A549 treated with AZD9567 at 1 μM for 4 hours (cell line): Measurements from ENCODE around the gene DNAJC18. TPM values are rescaled to one million over a fixed set of nuclear protein-coding genes. Genes with fewer than 3 reads are reported as not detected.

ENCODE experiments used
- total RNA-seq: library from RNA; stranded (reverse); fragments of 200-300 nt; extraction: Qiagen RNA extraction; gene quantifications from 5 replicates; pipeline ENCODE4 v1.2.3, GENCODE V29; 2022; ENCODE audit not compliant: insufficient read depth

The DNAJC18 gene
- total RNA-seq, result 5.7 to 9.2 TPM (median 8.6 TPM) in 5 replicates

DNA sequence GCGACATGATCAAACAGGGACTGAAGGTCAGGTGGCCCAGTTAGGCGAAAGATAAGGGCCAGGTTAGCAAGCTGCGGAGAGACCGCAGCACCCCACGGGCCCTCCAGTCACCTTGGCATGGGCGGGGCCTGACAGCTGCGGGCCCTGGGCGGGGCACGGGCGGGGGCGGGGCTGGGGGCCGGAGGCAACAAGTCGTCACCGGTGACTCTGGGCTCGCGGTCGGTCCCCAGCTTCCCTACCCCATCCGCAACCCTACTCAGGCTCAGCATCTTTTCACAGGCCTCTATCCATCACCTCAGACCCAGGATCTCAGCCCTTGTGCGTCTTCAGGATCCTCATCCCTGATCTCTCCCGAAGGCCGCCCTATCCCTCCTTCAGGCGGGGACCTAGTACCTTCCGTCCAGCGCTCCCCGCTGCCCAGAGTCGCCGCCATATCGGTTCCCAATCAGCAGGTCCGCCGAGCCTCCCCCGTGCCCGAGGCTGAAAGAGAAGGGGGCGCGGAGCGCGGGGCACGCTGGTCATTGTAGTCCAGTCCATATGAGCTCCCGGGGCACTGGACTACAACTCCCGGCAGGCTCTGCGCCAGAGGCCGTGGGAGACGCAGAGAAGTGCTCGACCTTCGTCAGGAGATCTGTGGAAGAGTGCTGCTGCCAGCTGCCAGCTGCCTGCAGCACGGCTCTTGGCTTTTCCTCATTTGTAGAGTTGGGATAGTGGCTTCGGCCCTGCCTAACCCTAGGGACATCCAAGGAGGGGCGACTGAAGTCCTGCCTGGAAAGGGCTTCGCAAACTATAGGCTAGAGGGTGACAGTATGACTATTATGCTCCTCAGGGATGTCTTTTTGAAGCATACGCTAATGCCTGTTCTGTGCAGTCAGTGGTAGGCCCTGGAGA, at the start of gene DNAJC18:
Gene DNAJC18 (minus strand): TSS at position 513 of the 891 bp plus-strand sequence. CDS start 80 bp downstream, at position 433.

DNA sequence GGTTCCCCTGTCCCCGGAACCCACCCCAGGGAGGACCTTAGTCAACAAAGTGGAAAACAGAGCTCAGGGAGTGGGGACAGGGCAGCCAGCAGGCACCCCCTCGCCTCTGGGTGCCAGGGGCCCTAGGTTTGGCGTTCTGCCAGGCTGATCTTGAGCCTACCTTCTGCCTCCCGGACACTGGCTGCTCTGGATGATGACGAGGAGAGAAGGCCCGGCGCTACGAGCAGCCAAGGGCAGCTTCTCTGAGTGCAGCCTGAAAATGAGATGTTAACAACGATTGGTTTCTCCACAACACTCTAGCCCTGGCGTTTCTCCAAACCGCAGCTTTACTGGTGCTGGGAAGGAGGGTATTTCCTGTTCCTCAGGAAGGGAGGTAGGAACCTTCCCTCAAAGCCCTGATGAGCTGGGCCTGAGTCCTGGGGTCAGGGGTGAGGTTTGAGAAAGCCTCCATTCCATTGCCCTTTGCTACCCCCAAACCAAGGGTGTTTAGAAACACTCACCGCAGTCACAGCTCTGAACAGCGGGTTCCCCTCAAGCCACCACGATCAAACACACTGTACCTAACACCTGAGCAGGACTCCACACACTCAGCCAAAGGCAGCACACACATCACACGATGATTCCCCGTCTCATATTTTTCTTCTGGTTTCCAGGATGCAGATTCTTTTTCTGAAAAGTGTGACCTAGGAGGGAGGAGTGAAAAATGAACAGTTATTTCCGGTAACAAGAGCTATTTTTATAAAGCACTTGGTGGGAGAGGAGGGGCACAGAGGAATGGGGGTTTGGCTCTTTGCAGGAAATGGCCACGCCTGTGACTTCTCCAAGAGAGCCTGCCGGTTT, 42.9 kb upstream of the DNAJC18 start, which contains the start of gene STING1:
Gene STING1 (minus strand): TSS at position 709 of the 840 bp plus-strand sequence. CDS start 1,054 bp downstream, outside the sequence.

DNA sequence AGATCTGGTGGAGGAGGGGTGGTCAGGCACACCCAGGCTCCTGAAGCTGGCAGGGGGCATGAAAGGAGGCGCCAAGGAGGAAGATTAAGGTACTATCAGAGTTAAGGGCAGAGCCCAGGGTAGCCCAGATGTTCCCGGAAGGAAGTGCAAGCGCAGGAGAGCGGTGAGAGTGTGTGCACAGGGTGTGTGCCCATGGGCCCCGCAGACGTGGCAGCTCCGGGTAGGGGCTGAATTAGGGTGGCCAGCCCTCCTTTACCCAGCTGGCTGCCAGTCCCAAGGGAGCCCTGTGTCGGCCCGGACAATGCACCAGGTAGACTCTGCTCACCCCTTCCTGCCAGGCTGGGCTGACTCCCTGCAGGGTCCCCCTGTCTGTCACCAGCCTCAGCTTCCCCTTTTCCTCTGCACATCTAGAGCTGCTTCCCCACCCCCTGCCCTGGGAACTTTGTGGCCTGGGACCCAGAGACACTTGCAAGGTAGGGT, 31.5 kb upstream of the DNAJC18 start, which contains the start of gene SMIM33:
Gene SMIM33 (plus strand): TSS at position 184 of the 480 bp plus-strand sequence. CDS start 118 bp downstream, at position 302.

DNA sequence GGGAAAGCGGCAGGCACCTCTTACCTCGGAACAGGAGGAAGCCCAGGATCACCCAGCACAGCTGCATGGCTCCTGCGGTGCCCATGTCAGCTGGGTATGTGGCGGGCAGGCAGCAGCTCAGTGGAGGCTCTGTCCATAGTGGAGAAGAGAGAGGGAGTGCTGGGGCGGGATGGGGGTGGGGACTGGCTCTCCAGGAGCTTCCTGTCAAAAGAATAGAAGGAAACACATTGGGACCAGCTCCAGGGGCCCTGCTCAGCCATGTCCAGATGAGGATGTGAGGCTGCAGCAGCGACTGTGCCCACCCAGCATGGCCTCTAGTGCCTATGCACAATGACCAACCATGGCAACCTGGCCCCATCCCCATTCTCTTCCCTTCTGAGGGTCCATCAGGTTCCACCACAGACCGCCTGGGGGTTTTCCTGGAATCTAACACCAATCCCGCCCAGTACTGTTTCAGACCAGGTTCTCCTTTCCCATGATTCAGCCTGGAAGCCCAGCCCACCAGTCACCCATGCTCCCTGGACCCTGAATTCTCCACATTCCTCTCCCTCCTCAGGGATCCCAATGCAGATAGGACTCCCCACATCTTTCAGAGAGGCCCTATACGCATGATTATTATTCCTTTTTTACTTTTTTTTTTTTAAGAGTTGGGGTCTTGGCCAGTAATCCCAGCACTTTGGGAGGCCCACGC, 23.4 kb upstream of the DNAJC18 start, which contains the start of gene ECSCR:
Gene ECSCR (minus strand): TSS at position 158 of the 691 bp plus-strand sequence. CDS start 73 bp downstream, at position 85.

DNA sequence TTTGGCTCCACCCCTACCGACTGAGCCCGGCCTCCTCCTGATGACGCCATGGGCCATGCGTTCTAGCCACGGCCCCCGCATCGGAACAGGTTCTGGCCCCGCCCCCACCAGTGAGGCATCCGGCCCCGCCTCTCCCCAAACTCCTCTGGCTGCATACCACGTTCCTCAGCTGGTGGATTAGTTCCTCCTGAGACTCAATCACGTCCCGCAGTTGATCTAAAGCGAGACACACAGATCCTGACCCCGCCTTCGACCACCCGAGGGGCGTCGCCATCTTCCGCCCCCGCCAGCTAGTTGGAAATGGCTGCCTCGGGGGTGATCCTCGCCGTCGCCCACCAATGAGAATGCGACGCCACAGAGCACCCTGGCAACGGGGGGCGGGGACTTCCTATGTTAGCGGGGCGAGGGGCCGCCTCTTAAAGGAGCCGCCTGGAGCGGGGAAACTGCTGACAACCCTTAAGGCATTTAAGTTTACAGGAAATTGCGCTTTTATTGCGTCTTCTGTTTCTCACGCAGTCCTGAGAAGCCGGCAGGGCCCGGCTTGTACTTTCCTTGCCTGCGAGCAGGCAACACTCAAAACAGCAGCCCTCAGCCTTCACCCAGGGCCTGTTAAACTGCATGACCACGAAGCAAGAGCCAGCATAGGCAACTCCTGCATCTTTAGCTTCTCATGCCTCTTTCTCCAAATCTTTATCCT, 35.4 kb downstream of the DNAJC18 start, which contains the start of gene SPATA24:
Gene SPATA24 (minus strand): TSS at position 303 of the 697 bp plus-strand sequence. CDS start 29 bp downstream, at position 274.

DNA sequence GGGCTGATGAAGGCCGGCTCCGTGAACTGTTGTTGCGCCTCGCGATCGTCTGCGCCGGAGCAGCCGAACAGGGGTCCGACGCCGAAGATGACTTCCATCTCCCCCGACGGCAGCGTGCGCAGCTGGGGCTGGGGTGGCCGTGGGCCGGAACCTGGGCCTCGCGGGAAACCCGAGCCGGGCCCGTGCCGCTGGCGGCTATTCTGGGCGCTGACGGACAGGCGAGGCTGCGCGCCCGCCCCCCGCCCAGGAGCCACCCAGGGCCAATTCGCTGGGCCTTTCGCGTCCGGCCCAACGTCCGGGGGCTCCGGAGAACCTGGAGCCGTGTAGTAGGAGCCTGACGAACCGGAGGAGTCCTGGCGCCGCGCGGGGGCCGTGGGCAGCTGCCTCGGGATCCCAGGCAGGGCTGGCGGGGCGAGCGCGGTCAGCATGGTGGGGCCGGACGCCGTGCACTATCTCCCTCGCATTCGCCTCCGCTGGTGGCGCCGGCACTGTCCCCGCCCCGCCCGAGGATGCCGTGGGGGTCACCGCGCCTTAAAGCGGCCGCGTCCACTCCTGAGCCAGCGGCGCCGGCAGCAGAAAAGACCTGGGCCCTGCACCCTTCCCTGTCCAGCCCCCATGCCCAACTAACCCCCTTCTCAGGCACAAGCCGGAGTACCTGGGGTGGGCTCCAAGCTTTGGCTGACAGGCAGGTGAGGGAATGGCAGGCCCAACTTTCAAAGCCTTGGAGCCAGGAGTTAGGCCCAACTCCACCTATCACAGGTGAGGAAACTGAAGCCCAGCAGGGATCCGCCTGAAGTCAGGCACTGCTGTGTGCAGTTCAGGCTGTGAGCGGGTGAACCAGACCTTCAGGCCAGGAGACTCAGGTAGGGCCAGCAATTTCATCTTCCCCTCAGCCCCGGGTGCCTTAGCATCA, 44.4 kb downstream of the DNAJC18 start, which contains the start of gene PROB1:
Gene PROB1 (minus strand): TSS at position 451 of the 913 bp plus-strand sequence. CDS start 23 bp downstream, at position 428.

DNA sequence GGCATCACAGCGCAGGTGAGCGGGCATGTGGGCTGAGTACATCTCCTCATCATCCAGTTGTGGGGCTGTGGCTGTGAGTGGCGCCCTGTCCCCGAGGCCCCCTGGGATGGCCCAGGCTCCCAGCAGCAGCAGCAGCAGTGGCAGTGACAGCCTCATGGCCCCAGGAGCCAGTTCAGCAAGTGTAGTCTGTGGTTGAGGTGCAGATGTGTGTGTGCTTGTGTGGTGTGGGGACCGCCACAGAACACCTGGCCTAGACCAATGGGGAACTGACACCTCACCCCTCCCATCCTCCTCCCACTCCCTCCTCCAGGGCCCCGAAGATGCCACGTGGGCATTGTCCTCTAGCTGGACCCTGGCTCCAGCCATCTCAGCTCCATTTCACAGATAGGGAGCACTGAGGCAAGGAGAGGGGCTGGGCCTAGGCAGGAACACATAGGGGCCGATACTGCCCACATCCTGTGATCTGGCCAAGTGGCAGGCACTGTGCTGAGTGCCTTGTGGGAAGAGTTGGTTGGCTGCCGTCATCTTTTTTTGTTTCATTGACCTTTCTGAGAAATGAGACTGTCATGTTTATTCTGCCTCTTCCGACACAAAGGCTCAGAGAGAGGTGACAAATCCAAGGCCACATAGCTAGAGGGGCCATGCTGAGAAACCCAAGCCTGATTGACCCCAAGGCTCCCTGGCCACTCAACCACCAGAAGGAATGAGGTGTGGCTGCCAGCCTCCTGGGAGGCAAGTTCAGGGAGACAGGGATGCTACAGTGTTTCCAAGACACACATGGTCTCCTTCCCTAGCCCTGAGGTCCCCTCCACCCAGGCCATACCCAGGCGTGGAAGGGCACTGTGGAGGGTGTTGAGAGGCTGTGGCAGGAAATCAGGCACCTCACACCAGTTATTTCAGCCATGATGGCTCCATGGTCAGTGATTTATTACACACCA, 49.4 kb downstream of the DNAJC18 start, which contains the start of gene MZB1:
Gene MZB1 (minus strand): TSS at position 213 of the 938 bp plus-strand sequence. CDS start 57 bp downstream, at position 156.

DNA sequence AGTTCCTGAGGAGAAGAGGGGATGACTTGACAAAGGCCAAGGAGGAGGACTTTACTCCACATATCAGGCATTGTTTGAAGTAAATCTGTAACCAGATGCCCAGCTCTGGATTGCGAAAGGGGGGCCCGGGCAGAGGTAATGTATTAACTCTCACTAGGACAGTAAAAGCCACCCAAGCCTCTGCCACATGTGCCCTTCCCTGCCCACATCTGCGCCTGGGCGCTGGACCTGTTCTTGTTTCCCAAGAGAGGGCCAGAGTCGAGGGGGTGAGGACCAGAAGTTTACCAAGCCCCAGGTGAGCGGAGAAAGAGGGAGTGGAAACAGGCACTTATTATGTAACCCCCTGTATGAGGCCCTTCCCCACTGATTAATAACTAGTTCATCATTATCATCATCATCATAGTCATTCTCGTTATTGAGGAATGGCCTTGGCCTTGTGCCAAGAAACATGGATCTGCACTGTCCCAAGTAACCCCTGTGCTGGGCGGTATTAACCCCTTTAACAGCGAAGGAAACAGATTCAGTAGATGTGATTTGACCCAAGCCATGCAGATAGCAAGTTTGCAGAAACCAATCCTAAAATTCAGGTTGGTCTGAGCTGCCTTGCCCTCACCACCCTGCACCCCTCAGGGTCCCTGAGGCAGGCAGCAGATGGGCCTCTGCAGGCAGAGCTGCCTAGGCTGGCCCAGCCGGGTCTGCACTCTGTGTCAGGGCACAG, 55.9 kb downstream of the DNAJC18 start, which contains the start of gene SLC23A1:
Gene SLC23A1 (minus strand): TSS at position 23 of the 718 bp plus-strand sequence. CDS start 44 bp downstream, outside the sequence.

Other genes with a start within 250 kb of the DNAJC18 start
- 23.6 to 30.9 TPM (median 24.8 TPM) in 5 replicates for gene SIL1, start 241.2 kb downstream of the DNAJC18 start, total RNA-seq
- gene MATR3, start 145.8 kb downstream of the DNAJC18 start, total RNA-seq, result 136 to 195 TPM (median 189 TPM) in 5 replicates
- 81.4 to 98.0 TPM (median 87.0 TPM) in 5 replicates for gene PAIP2, start 97.7 kb downstream of the DNAJC18 start, total RNA-seq
- 1.1 to 1.9 TPM (median 1.6 TPM) in 4 of 5 replicates, not detected in the other for gene SLC23A1, start 56.2 kb downstream of the DNAJC18 start, total RNA-seq
- 0.09 TPM in 1 of 5 replicates, not detected in the others for gene MZB1, start 49.6 kb downstream of the DNAJC18 start, total RNA-seq
- gene PROB1, start 44.4 kb downstream of the DNAJC18 start, total RNA-seq, result 0.16 to 0.31 TPM (median 0.28 TPM) in 4 of 5 replicates, not detected in the other
- 3.0 to 5.7 TPM (median 5.0 TPM) in 5 replicates for gene SPATA24, start 35.4 kb downstream of the DNAJC18 start, total RNA-seq
- not detected in 5 replicates for gene ECSCR, start 23.2 kb upstream of the DNAJC18 start, total RNA-seq
- not detected in 5 replicates for gene SMIM33, start 31.5 kb upstream of the DNAJC18 start, total RNA-seq
- gene STING1, start 43.2 kb upstream of the DNAJC18 start, total RNA-seq, result 0.63 to 1.00 TPM (median 0.80 TPM) in 4 of 5 replicates, not detected in the other
- gene UBE2D2, start 121.8 kb upstream of the DNAJC18 start, total RNA-seq, result 136 to 182 TPM (median 171 TPM) in 5 replicates
- 8.9 to 15.1 TPM (median 14.9 TPM) in 5 replicates for gene CXXC5, start 208.8 kb upstream of the DNAJC18 start, total RNA-seq